NK-92 treated with Interleukin-12 subunit alpha and Interleukin-12 subunit beta, amount 100 ng/mL, for 24 hours (cell line): ENCODE results near the gene KCNQ5.
"Not testable (repeated sequence)": the region's sequence is repeated elsewhere in the genome, so short reads cannot be mapped to it uniquely, and the experiment has no call there.

Experiments
- DNase-seq: peaks from one replicate; lab custom pipeline; 2025; lab: John Stamatoyannopoulos, UW

Gene KCNQ5

DNA sequence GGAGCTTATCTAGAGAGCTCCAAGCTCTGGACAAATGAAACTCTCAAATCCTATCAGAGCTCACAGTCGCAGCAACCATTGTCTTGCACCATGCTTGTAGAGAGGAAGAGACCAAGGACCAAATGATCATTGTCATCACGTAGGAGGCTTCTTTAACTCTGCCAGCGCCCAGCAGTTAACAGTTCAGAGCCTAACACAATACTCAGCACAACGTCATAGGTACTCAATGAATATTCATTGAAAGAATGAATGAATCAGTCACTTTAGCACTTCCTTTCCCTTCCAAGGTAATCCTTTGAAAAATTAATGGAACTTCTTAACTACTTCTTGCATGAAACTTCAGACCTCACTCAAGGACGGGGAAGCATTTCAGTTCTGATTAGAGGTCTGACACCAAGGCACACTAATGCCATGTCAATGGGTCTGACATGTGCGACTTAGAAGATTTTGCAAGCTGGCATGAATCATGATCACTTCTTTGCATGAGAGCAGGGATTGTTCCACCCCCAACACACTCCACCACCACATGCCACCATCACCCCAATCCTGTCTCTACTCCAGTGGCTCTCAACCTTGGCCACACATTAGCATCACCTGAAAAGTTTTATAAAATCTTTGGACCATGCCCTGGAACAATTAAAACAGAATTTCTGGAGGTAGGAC is 558.3 kb downstream of the KCNQ5 start:
- no peak for DNase-seq

DNA sequence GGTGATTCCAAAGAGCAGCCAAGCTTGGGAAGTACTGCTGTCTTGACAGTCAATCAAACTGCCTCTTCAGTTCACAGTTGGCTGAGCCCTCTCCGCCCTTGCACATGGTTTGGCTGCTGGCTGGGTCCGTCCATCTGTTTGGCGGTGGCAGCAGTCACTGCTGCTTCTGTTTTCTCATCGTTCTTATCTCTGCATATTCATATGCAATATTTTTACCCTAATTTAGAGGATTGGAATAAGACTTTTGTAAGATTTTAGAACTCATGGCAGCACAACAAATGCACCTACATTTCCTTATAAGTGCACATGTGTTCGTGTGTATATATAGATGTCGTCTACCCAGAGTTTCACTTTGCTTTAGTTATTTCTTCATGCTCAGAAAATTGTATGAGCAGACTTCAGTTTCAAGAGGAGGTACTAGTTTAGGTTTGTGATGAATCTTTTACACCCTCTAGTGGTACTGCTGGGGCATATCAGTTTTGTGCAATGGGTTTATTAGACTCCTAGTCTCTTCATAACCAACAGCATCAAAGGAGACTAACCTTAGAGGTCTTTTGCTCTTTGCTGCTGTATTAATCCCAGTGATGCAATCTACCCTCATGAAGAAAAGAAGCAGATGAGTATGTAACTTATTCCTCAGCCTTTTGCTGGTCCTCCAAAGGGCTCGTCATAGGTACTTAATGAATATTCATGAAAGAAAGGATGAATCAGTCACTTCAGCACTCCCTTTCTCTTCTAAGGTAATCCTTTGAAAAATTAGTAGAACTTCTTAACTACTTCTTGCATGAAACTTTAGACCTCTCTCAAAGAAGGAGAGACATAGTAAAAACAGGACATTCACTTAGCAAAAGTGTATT is 559.1 kb downstream of the KCNQ5 start:
- no peak for DNase-seq

DNA sequence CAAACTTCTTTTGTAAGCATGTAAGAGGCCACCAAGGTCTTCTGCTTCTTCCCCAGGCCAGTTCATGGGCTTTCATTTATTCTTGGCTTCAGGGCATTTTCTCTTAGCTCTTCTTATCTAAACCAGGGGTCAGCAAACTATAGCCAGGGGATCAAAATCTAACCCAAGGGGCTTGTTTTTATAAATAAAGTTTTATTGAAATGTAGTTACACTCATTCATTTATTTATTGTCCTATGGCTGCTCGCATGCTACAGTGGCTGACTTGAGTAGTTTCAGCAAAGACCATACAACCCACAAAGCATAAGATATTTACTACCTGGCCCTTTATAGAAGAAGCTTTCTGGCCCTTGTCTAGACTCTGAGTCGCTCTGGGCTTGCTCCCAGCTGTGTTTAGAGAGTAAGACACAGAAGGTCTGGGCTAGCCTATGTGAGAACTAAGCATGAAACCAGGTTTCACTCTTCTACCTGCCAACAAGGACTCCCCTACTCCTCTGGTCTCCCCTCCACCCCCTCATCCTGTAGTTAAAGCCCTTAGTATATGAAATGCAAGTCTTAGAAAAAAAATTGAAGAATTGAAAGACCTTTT is 560.2 kb downstream of the KCNQ5 start:
- no peak for DNase-seq

DNA sequence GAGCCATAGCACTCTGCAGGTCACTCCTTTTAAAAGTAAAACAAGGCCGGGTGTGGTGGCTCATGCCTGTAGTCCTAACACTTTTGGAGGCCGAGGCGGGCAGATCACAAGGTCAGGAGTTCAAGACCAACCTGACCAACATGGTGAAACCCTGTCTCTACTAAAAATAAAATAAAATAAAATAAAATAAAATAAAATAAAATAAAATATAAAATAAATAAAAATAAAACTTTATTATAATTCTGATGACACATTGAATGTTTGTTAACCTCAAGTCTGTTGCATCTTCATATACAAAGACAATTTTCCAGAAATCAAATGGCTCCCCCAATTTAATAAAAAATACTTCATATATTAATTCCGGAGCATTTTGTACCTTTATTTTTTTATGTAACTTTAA is 571.4 kb downstream of the KCNQ5 start:
- not testable (repeated sequence) for DNase-seq

DNA sequence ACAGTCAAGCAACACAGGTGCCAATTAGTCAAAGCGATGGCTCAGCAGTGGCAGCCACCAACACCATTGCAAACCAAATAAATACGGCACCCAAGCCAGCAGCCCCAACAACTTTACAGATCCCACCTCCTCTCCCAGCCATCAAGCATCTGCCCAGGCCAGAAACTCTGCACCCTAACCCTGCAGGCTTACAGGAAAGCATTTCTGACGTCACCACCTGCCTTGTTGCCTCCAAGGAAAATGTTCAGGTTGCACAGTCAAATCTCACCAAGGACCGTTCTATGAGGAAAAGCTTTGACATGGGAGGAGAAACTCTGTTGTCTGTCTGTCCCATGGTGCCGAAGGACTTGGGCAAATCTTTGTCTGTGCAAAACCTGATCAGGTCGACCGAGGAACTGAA is 572.9 kb downstream of the KCNQ5 start:
- no peak for DNase-seq

DNA sequence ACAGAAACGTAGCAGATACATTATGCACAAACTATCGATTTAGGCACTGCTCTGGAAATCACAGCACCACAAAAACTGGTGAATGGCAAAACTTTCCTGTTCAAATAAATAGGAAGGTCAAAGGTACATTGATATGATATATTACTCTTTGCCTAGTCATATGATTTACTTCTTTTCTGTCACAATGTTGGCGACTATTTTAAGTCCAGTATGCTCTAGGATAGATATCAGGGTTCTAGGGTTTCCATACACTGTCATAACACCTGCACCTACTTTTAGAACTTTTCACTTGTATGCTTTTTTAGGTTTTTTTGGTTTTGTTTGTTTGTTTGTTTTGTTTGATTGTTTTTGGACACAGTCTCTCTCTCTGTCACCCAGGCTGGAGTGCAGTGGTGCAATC is 578.4 kb downstream of the KCNQ5 start:
- no peak for DNase-seq

DNA sequence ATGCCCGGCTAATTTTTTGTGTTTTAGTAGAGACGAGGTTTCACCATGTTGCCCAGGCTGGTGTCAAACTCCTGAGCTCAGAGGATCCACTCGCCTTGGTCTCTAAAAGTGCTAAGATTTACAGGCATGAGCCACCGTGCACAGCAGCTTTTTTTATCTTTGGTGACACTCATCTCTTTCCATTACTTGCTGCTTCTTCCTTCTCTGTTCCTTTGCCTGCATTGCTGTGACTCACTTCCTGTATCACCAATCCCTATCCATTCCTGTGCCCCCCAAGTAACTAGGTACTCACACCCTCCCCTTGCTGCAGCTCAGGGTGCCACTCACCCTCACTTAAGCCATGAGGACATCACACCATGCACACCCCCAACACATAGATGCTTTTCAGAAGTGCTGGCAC is 578.9 kb downstream of the KCNQ5 start:
- DNase-seq, result no peak

DNA sequence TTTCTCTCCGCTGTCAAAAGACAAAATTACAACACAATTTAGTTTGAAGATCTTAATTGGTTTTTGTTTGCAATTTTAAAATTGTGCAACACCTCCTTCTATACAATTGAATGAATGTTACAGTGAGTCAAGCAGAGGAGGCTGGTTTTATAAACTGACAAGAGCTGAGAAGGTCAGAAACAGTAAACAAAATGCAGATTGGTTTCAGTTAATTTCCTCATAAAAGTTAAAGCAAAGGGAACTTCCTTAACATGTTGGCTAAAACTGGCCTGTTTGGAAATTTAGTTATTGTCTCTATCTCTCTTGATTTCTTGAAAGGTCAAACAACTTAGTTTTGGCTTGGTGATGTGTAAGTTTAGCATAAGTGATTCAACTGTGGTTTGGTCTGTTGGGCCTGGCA is 581.2 kb downstream of the KCNQ5 start:
- no peak for DNase-seq

DNA sequence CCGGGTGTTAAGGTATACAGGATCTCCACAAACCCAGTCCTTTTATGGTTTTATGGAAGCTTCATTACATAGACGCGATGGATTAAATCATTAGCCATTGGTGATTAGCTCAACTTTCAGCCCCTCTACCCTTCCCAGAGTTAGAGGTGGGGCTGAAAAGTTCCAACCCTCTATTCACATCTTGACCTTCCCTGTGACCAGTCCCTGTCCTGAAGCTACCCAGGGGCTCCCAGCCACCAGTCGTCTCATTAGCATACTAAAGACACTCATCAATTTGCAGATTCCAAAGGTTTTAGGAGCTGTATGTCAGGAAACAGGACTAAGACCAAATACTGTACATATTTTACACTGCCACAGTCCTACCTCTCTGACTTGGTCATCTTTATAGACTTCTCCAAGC is 582.4 kb downstream of the KCNQ5 start:
- no peak for DNase-seq

DNA sequence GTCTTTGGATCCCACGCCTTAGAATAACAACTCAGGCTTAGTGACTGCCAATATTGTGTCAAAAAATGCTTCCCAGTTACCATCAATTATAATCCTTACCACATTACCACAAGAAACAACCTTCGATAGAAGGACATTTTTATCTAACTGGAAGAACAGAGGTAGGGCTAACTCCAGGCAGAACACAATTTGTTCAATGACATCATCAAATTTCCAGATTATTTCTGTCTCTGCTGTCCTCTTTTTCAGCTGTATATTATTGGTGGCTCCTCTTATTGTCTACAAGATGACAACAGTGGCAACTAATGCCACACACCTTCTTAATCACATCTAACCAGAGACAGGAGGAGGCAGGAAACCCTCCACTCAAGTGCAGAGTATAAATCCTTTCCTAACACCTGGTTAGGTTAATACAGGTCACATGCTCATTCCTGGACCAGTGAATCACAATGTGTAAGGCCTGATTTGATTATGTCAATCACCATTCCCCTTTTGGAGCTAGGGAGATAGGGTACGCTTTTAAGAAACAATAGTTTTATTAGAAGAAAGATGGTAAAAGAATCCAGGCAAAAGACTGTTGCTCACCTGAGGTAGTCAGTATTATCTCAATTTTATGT is 585.5 kb downstream of the KCNQ5 start:
- DNase-seq, result no peak

DNA sequence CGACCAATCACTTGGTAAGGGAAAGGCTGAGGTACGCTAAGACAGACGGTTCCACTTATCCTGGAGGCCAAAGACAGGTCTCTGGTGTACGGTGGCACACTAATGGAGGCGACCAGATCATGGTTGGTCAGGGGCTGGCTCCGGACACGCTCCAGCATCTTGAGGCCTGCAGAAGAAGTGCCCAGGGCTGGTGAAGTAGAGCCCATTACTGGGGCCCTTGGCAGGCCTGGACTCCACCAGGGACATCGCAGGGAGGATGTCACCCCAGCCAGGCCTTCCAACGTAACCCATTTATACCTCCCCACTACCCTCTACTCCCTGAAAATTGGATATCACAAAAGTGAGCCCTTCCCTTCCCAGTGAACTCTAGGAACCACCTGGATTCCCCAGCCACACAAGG is 587.3 kb downstream of the KCNQ5 start:
- DNase-seq, result no peak

DNA sequence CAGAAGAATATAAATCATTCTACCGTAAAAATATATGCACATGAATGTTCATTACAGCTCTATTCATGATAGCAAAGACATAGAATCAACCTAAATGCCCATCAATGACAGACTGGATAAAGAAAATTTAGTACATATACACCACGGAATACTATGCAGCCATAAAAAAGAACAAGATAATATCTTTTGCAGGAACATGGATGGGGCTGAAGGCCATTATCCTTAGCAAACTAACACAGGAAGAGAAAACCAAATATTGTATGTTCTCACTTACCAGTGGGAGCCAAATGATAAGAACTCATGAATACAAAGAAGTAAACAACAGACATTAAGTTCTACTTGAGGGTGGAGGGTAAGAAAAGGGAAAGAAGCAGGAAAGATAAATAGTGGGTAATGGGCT is 595.0 kb downstream of the KCNQ5 start:
- no peak for DNase-seq

DNA sequence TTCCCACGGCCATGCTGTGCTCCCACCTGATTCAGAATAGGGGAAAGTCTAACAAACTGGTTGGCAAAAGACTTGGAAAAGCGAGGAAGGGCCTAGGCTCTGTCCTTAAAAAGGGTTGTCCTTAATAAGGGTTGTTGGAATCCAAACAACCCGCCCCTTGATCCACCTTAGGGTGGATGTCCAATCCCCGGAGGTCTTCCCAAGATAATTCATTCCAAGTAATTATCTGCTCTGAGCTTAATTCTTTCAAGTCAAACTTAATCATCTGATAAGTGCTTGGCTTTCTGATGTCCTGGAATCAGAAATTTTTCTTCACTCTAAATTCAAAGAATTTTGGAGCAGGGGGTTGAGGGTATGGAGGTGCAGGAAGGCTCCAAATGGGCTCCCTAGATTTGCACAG is 603.5 kb downstream of the KCNQ5 start, which contains the start of gene KHDC1L:
Gene KHDC1L, minus strand, starts transcription at position 101 of the 400 bp plus-strand sequence. Its CDS starts 88 bp downstream, at position 13.
- no peak for DNase-seq

DNA sequence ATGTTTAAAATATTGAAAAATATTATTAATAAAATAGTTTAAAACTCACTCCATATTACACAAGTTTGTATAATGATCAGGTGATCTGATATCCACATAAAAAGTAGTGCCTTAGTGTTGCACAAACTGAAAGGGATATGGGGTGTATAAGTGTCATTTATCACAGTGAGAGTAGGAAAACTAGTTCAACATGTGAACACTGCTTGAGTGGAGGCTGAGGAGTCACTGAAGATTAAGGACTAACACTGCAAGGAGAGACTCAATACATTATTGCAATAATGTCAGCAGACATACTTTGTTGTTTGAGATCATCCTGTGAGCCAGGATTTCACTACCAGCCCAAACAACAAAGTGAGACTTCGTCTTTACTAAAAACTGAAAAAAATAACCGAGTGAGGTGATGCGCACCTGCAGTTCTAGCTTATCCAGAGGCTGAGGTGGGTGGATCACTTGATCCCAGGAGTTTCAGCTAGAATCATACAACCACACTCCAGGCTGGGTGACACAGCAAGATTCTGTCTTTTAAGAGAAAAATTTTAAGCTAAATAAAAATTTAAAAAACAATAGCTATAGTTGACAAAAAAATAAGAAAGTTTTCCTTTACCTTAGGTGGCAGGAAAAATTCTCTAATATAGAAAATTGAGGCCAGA is 605.9 kb downstream of the KCNQ5 start:
- no peak for DNase-seq

DNA sequence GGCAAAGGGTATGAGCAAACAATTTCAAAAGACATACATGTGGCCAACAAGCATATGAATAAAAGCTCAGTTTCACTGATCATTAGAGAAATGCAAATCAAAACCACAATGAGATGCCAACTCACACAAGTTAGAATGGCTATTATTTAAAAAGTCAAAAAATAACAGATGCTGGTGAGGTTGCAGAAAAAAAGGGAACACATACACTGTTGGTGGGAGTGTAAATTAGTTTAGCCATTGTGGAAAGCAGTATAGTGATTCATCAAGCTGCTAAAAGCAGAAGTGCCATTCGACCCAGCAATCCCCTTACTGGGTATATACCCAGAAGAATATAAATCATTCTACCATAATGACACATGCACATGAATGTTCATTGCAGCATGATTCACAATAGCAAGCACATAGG is 610.1 kb downstream of the KCNQ5 start:
- no peak for DNase-seq

DNA sequence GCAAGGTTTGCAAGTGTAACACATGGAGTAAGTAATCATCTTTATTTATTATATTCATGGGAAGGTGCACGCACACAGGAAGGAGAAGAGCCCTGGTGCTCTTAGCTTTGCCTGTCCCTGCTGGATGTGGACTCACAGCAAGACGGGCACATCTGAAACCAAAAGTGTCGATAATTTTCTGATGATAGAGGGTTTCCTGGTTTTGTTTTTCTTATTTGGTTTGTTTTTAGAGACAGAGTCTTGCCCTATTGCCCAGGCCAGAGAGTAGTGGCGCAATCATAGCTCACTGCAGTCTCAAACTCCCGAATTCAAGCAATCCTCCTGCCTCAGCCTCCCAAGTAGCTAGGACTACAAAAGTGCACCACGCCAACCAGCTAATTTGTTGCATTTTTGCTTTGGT is 611.2 kb downstream of the KCNQ5 start:
- no peak for DNase-seq

DNA sequence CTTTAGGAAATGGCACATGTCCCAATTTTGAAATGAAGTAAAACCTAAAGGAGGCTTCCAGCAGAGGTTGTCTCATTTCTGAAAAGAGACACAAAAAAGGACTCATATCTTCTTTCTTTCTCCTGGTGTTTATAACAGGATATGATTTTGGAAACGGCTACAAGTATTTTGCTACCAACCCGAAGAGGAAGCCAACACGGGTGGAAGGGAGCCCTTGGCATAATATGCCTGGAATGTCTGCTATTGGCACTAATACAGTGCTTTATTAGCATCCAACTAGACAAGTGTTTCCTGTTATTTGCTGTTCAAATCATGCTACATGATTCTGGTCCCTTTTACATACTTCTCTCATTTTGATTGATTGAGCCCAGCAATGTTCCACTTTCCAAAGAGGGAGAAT is 612.1 kb downstream of the KCNQ5 start:
- DNase-seq, result not testable (repeated sequence)

DNA sequence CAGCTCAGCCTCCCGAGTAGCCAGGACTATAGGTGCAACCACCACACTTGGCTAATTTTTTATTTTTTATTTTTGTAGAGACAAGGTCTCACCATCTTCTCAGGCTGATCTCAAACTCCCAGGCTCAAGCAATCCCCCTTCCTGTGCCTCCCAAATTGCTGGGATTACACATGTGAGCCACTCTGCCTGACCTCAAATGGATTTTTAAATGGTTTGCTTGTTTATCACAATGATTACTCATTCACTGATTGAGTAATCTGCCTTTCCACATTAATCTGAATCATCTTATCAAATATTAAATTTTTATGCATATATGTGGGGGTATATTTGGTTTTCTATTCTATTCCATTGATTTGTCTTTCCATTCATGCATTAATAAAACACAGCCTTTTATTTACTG is 612.9 kb downstream of the KCNQ5 start:
- DNase-seq, result no peak

DNA sequence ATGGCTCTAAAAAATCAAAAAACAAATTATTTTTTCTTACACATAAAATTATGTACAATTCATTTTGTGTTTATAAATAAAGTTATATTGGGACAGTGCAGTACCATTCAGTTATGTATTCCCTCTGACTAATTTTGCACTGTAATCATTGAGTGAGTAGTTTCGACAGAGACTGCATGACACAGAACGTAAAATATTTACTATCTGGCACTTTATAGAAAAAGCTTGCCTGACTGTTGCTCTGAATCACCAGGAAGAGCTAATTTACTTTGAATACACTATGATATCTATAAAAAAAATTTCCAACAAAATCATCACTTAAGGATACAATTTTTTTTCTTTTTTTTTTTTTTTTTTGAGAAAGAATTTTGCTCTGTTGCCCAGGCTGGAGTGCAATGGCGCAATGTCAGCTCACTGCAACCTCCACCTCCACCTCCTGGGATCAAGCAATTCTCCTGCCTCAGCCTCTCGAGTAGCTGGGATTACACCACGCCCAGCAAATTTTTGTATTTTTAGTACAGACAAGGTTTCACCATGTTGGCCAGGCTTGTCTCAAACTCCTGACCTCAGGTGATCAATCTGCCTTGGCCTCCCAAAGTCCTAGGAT is 614.4 kb downstream of the KCNQ5 start:
- no peak for DNase-seq

DNA sequence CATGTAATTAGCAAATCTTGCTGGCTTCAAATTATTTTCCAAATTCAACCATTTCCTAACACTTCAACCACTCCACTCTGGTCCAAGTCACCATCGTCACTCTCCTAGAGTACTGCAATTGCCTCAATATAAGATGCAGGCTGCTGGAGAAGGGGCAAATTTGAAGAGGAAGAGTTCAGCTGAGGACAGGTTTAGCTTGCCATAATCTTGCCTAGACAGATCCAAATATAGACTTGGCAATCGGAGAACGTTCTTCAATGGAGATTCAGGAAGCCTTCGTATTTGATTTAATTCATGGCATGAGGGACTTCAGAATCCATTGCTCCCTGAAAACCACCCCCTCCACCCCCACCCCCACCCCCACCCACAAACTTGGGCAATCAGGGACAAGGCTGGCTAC is 618.9 kb downstream of the KCNQ5 start:
- no peak for DNase-seq

DNA sequence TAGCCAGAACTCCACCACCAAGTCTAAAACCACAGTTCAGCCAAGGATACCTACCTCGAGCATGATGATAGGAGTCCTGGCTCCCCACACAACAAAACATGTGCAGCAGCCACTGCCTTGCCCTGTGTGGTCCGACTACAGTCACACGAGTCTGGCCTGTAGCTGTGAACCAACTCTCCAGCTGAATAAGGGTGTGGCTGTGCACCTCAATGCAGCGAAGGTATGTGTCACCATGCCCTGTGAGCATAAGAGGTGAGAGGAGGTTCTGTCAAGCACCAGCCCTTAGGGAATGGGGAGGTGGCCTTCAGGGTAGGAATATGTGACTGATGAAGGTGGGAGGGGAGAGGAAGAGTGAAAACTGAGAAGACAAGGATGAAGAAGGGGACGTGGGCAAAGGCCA is 620.1 kb downstream of the KCNQ5 start:
- no peak for DNase-seq
